ENCODE results near the gene LRRC46. TPM values are rescaled to one million over a fixed set of nuclear protein-coding genes. Genes with fewer than 3 reads are reported as not detected.

The LRRC46 gene
- total RNA-seq, 4 donors from 2014 or later, result 0.20 TPM; not detected in 3

- Histone ChIP-seq H3K27me3 (peaks cover 54 to 85% (median 65%) of the 10 kb centered on the region in 3 donors), H3K27ac (no peak overlapping the region), H3K4me1 (no peaks in the 10 kb centered on the region), H3K9me3 (no peaks in the 10 kb centered on the region), H3K36me3 (no peaks in the 10 kb centered on the region), H3K4me3 (no peak overlapping the region)
- intact Hi-C loops (cut with DNase I; ENCODE audit: low total_unique reads), result no loop called here
- TF ChIP-seq, protein P1, sequence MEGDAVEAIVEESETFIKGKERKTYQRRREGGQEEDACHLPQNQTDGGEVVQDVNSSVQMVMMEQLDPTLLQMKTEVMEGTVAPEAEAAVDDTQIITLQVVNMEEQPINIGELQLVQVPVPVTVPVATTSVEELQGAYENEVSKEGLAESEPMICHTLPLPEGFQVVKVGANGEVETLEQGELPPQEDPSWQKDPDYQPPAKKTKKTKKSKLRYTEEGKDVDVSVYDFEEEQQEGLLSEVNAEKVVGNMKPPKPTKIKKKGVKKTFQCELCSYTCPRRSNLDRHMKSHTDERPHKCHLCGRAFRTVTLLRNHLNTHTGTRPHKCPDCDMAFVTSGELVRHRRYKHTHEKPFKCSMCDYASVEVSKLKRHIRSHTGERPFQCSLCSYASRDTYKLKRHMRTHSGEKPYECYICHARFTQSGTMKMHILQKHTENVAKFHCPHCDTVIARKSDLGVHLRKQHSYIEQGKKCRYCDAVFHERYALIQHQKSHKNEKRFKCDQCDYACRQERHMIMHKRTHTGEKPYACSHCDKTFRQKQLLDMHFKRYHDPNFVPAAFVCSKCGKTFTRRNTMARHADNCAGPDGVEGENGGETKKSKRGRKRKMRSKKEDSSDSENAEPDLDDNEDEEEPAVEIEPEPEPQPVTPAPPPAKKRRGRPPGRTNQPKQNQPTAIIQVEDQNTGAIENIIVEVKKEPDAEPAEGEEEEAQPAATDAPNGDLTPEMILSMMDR (IDR thresholded peaks at IDR 0.05 in 4 of 5, conservative IDR thresholded peaks at IDR 0.05 in 1 of 5), result no peak
- TF ChIP-seq POLR2A (IDR thresholded peaks at IDR 0.05), result no peak
- DNase-seq (no peak), ATAC-seq (no peak)
- in situ Hi-C loops (cut with MboI; ENCODE audit: low sequenced_read_pairs in 4 of 4), result no loop called here
Observed at GRCh38 chr17:47871048-47871447, 39.6 kb downstream of the LRRC46 start.

- intact Hi-C loops (cut with DNase I; ENCODE audit: low total_unique reads), result no loop called here
- Histone ChIP-seq H3K4me3 (no peak overlapping the region), H3K4me1 (no peaks in the 10 kb centered on the region), H3K9me3 (no peaks in the 10 kb centered on the region), H3K27ac (no peak overlapping the region), H3K27me3 (peaks cover 44 to 80% (median 56%) of the 10 kb centered on the region in 3 donors), H3K36me3 (no peaks in the 10 kb centered on the region)
- in situ Hi-C loops (cut with MboI; ENCODE audit: low sequenced_read_pairs in 4 of 4), result no loop called here
- TF ChIP-seq, protein P1 (IDR thresholded peaks at IDR 0.05 in 4 of 5, conservative IDR thresholded peaks at IDR 0.05 in 1 of 5), result no peak
- TF ChIP-seq POLR2A (IDR thresholded peaks at IDR 0.05), result no peak
- no peak for ATAC-seq
- no peak for DNase-seq
Observed at GRCh38 chr17:47872019-47872650, 40.7 kb downstream of the LRRC46 start.

GRCh38 chr17:47872651-47873161 is 41.2 kb downstream of the LRRC46 start:
- ATAC-seq, result no peak
- Histone ChIP-seq H3K9me3 (no peaks in the 10 kb centered on the region), H3K27ac (no peak overlapping the region), H3K36me3 (no peaks in the 10 kb centered on the region), H3K4me3 (no peak overlapping the region), H3K4me1 (no peaks in the 10 kb centered on the region), H3K27me3 (peaks cover 47 to 80% (median 53%) of the 10 kb centered on the region in 3 donors)
- no peak for DNase-seq
- no peak for TF ChIP-seq POLR2A (IDR thresholded peaks at IDR 0.05)
- TF ChIP-seq, protein P1 (IDR thresholded peaks at IDR 0.05 in 4 of 5, conservative IDR thresholded peaks at IDR 0.05 in 1 of 5), result no peak
- in situ Hi-C loops (cut with MboI; ENCODE audit: low sequenced_read_pairs in 4 of 4), result no loop called here
- intact Hi-C loops (cut with DNase I; ENCODE audit: low total_unique reads), result no loop called here

DNA sequence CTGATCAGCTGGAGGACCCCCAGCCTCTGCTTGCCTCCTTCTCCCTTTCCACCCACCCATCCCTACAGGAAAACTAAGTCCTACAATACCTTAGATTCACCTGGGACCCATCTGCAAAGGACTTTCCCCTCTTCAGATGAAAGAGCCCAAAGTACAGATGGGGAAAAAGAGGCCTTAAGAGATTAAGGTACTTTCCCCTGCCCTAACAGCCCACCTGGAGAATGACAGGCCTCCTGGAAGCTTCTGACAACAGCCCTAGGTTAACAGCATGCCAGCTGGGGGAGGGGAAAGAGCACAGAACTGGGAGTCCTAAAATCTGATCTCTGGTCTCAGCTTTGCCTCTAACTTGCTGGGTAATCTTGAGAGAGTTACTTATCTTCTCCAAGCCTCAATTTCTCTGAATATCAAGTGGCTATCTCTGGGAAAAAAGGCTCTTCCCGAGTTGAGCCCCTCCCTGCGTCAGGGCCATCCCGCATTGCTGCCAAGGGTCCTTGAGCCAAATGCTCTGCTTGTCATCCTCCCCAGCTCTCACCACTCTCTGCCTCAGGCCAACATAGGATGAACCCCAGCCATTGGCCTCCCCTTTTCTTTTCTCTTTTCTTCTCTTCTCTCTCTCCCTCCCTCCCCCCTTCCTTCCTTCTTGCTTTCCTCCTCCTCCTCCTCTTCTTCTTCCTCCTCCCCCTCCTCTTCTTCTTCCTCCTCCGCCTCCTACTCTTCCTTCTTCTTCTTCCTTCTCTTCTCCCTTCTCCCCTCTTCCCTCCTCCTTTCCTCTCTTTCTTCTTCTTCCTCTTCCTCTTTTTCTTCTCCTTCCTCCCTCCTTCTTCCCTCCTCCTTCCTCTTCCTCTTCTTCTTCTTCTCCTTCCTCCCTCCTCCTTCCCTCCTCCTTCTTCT is 42.0 kb downstream of the LRRC46 start:
- Histone ChIP-seq H3K4me3 (no peak overlapping the region), H3K27me3 (peaks cover 45 to 78% (median 51%) of the 10 kb centered on the region in 3 donors), H3K36me3 (no peaks in the 10 kb centered on the region), H3K4me1 (no peaks in the 10 kb centered on the region), H3K27ac (no peak overlapping the region), H3K9me3 (no peaks in the 10 kb centered on the region)
- DNase-seq (no peak), ATAC-seq (no peak)
- intact Hi-C loops (cut with DNase I; ENCODE audit: low total_unique reads), result no loop called here
- TF ChIP-seq, protein P1 (IDR thresholded peaks at IDR 0.05 in 4 of 5, conservative IDR thresholded peaks at IDR 0.05 in 1 of 5), result no peak
- TF ChIP-seq POLR2A (IDR thresholded peaks at IDR 0.05), result no peak
- in situ Hi-C loops (cut with MboI; ENCODE audit: low sequenced_read_pairs in 4 of 4), result no loop called here
